GM10847 (cell line): ENCODE data around the gene BARX1.

ENCODE experiments used
- POLR2A ChIP-seq: IDR thresholded peaks from 2 replicates; pipeline ENCODE4 v1.6.1; 2011; ENCODE audit not compliant: insufficient read length; ENCODE audit errors: extremely low read depth

The BARX1 gene, protein sequence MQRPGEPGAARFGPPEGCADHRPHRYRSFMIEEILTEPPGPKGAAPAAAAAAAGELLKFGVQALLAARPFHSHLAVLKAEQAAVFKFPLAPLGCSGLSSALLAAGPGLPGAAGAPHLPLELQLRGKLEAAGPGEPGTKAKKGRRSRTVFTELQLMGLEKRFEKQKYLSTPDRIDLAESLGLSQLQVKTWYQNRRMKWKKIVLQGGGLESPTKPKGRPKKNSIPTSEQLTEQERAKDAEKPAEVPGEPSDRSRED

GRCh38 chr9:93955111-93955980 is at the start of gene BARX1:
TSS of gene BARX1 (minus strand) at chr9:93955355. CDS start at chr9:93955146, 209 bp downstream.
- TF ChIP-seq POLR2A = no peak

DNA sequence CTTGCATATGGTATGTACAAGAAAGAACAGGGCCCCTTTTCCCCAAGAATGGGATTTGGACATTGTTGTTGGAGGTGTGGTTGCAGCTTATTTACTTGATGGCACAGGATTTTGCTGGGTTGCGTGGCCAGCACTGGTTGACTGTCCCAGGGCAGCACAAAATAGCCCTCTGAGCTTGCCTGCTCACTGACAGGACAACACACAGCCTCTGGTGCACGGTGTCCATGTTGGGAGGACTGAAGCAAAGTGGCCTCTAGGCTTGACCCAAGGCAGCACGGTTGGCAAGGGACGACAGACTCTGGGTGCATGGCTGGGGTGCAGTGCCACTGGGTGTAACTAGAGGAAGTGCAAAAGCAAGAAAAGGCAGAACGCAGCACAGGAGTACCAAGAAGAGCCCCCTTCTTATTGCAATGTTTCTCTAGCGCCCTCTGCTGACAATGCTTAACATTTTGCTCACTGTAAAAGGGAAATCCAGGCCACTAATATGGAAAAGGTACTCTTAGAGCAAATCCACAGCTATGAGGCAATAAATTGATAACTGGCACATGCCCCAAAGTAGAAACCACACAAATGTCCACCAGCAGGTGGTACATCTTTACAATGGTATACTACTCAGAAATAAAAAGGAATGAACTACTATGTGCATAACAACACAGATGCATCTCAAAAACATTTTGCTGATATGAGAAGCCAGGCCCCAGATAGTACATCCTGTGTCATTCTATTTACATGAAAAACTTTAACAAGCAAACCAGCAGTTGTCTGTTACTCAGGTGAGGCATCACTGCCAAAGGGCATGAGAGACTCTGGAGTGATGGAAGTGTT is 47.4 kb upstream of the BARX1 start:
- no peak for TF ChIP-seq POLR2A

- TF ChIP-seq POLR2A = no peak
Measured at GRCh38 chr9:93996863-93997262, 41.7 kb upstream of the BARX1 start.

DNA sequence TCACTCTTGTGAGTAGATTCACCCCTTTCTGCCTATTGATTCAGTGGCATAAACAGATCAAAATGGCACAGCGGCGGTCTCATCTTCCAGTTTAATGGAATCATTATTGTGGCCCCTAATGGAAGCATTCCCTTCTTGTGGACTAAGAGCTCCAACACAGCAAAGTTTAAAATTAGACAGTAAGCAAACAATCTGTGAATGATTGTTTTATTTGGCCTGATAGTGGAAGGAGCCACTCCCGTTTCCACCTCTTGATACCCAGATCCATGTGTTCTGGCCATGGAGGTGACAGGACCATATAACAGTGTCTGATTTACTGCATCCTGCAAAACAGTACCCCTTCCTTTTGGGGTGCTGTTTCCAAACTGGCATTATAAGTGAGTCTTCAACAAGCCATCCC is 41.2 kb upstream of the BARX1 start:
- no peak for TF ChIP-seq POLR2A

- TF ChIP-seq POLR2A = no peak
Measured at GRCh38 chr9:93994545-93994944, 39.4 kb upstream of the BARX1 start.

DNA sequence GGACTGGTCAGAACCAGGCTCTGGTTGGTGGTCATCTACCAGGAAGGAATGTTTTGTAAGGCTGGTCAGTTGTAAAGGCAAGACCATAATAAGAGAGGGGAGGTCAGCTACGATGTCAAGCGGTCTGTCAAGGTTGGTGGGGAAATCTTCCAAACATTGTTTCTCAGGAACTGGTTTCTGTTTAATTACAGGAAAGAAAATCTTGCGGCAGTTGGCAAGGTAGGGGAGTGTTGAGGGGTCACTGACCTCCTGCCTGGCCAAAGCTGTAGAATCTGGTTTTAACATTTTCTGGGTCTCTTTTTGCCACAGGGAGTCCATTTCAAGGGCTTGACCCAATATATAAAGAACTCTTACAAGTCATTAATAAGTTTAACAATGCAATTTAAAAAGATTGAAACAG is 39.0 kb upstream of the BARX1 start:
- TF ChIP-seq POLR2A = no peak

DNA sequence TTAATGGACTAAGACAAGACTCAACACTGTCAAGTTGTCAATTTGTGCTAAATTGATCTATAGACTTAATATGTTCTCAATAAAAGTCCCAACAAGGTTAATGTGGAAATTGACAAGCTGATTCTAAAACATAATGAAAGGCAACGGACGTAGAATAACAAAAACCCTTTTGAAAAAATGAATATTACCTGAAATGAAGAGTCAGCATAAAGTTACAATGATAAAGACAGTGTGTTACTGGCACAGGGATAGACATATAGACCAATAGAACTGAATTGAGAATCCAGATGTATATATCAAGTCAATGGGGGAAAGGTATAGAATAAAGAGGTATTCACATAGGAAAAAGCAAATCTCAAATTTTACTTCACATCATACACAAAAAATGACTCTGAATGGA is 37.7 kb upstream of the BARX1 start:
- TF ChIP-seq POLR2A = no peak

DNA sequence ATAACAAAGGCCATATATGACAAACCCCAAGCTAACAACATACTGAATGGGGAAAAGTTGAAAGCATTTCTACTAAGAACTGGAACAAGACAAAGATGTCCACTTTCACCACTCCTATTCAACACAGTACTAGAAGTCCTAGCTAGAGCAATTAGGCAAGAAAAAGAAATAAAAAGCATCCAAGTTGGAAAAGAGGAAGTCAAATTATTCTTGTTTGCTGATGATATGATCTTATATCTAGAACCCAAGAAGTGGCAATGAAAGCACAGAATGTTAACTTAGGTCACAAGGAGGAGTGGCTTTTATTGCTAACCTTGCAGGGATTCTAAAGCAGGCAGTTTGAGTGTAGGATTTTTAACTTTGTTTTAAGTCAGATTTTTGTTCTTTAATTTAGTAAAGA is 35.3 kb upstream of the BARX1 start:
- TF ChIP-seq POLR2A = no peak

- TF ChIP-seq POLR2A = no peak
Measured at GRCh38 chr9:93988056-93988455, 32.9 kb upstream of the BARX1 start.

GRCh38 chr9:93984860-93985259 is 29.7 kb upstream of the BARX1 start:
- no peak for TF ChIP-seq POLR2A

- no peak for TF ChIP-seq POLR2A
Measured at GRCh38 chr9:93983875-93984274, 28.7 kb upstream of the BARX1 start.

GRCh38 chr9:93979721-93980120 is 24.6 kb upstream of the BARX1 start:
- TF ChIP-seq POLR2A = no peak

DNA sequence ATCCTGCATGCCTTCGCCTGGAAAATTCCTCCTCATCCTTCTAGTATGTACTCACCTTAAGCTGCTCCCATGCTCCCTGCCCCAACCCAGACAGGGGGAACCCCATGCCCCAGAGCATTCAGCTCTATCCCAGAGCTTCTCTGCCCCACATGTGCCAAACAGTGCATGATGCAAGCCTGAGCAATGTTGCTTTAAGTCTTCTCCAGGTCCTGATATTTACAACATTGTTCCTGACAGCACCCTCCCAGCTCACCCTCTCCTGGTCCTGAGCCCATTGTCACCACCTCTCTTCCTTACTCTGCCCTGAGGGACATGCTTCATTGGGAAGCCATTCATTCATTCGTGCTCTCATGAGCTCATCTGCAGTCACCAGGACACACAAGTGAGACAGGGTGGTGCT is 23.4 kb upstream of the BARX1 start:
- TF ChIP-seq POLR2A = no peak

DNA sequence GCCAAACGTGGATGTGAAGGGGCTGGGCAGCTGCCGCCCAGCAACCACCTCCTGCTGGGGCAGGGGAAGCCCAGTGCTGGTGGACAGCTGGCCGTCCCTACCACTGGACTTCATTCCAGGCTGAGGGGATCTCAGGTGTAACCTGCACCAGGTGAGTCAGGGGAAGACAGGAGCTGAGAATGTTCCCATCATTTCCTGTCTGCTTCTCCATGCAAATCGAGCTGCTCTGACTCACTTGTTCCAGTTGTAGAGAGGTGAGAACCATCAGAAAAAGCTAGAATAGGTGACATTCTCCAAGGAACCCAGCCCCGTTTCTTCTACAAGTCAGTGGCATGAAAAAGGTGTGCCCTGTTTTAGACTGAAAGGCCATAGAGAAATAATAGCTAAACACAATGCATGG is 21.8 kb upstream of the BARX1 start:
- no peak for TF ChIP-seq POLR2A

GRCh38 chr9:93976081-93976480 is 20.9 kb upstream of the BARX1 start:
- TF ChIP-seq POLR2A = no peak

DNA sequence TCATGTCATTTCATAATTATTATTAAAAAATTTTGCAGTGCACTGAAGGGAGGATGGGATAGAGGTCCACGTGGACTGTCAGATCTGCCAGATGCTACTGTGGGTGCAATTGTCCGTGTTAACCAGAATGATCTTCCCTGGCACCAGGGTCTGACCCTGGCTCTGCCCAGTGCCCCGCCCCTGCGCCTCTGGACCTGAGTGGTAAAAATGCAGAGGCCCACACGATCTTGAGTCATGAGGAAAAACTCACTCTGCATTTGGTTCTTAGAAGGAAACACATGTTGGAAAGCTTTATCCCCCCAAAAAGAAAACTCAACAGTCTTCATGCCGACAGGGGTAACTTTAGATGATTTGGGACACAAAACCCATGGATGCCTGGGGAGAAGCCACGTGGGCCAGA is 20.1 kb upstream of the BARX1 start:
- TF ChIP-seq POLR2A = no peak

GRCh38 chr9:93974151-93974550 is 19.0 kb upstream of the BARX1 start:
- no peak for TF ChIP-seq POLR2A

GRCh38 chr9:93969328-93969661 is 14.1 kb upstream of the BARX1 start:
- no peak for TF ChIP-seq POLR2A
